HT1080 (cell line): ENCODE results near the gene MATN4. TPM values are rescaled to one million over a fixed set of nuclear protein-coding genes. Genes with fewer than 3 reads are reported as not detected.

Experiments used
- DNase-seq: peaks from one replicate; pipeline ENCODE4 v3.0.0-alpha.2; 2015; ENCODE audit warnings: low read depth
- total RNA-seq: library from RNA; depleted of rRNA; stranded (reverse); fragments of >200 nt; shearing (Covaris generic); gene quantifications from 2 replicates; pipeline ENCODE4 v1.2.3, GENCODE V29; 2014

MATN4 gene
- total RNA-seq, 1 experiment from 2014 or later: not detected

- no peak for DNase-seq
Measured at GRCh38 chr20:45316150-45317080, 8.3 kb upstream of the MATN4 start.

- DNase-seq: no peak
Measured at GRCh38 chr20:45315672-45316071, 7.6 kb upstream of the MATN4 start.

GRCh38 chr20:45313943-45314342, 5.8 kb upstream of the MATN4 start:
- DNase-seq: no peak

GRCh38 chr20:45313065-45313695, 5.1 kb upstream of the MATN4 start:
- DNase-seq: no peak

GRCh38 chr20:45312241-45312640, 4.1 kb upstream of the MATN4 start:
- DNase-seq: no peak

- DNase-seq: no peak
Measured at GRCh38 chr20:45311589-45312211, 3.6 kb upstream of the MATN4 start.

GRCh38 chr20:45309075-45309474, 976 bp upstream of the MATN4 start:
- no peak for DNase-seq

GRCh38 chr20:45307076-45307640, 941 bp downstream of the MATN4 start:
- DNase-seq: no peak

GRCh38 chr20:45306431-45306982, 1.6 kb downstream of the MATN4 start, which contains the start of gene RBPJL:
RBPJL (plus strand) TSS chr20:45306840; CDS start chr20:45306923, 83 bp downstream.
- DNase-seq: no peak

- no peak for DNase-seq
Measured at GRCh38 chr20:45305262-45305661, 2.8 kb downstream of the MATN4 start.

GRCh38 chr20:45304464-45304999, 3.6 kb downstream of the MATN4 start:
- DNase-seq: no peak

- DNase-seq: peak; percentile 64
Measured at GRCh38 chr20:45303586-45304463, 4.3 kb downstream of the MATN4 start.

GRCh38 chr20:45301824-45302271, 6.3 kb downstream of the MATN4 start:
- DNase-seq: no peak

- DNase-seq: peak; percentile 65
Measured at GRCh38 chr20:45300961-45301360, 7.1 kb downstream of the MATN4 start.

- DNase-seq: no peak
Measured at GRCh38 chr20:45299786-45300185, 8.3 kb downstream of the MATN4 start.

GRCh38 chr20:45297786-45298497, 10.2 kb downstream of the MATN4 start:
- no peak for DNase-seq

GRCh38 chr20:45294659-45295058, 13.4 kb downstream of the MATN4 start:
- no peak for DNase-seq

- DNase-seq: no peak
Measured at GRCh38 chr20:45294003-45294368, 14.1 kb downstream of the MATN4 start.
